Liver (tissue), 9 donors: ENCODE results near the gene NUP214. TPM values are rescaled to one million over a fixed set of nuclear protein-coding genes. Genes with fewer than 3 reads are reported as not detected.

Experiments
- DNase-seq: peaks from one replicate; pipeline ENCODE4 v3.0.0-alpha.2; 2017; ENCODE audit warnings: low spot score
- H3K27ac ChIP-seq, 2 donors: one replicate each; pipeline ENCODE4 v1.7.0; 2013; ENCODE audit warnings: inconsistent platforms in 2 of 2, low read length in 2 of 2, control low read depth in 1 of 2, low read depth in 1 of 2, mild to moderate bottlenecking in 1 of 2
- H3K27me3 ChIP-seq, 4 donors: one replicate each; pipeline versions ENCODE4 v1.6.1 to v1.7.0; 2013; ENCODE audit warnings: low read length in 3 of 4, inconsistent platforms in 1 of 4, mild to moderate bottlenecking in 1 of 4, moderate library complexity in 1 of 4; ENCODE audit not compliant: control insufficient read depth in 4 of 4, insufficient read depth in 4 of 4
- H3K36me3 ChIP-seq, 4 donors: one replicate each; pipeline versions ENCODE4 v1.6.1 to v1.7.0; 2013; ENCODE audit warnings: low read length in 3 of 4, mild to moderate bottlenecking in 3 of 4, low read depth in 1 of 4, moderate library complexity in 1 of 4; ENCODE audit not compliant: control insufficient read depth in 4 of 4, insufficient read depth in 3 of 4
- H3K4me1 ChIP-seq, 4 donors: one replicate each; pipeline versions ENCODE4 v1.6.1 to v1.7.0; 2013; ENCODE audit warnings: low read length in 3 of 4, mild to moderate bottlenecking in 3 of 4, moderate library complexity in 1 of 4; ENCODE audit not compliant: control insufficient read depth in 4 of 4, insufficient read depth in 4 of 4
- H3K4me3 ChIP-seq, 3 donors: one replicate each; pipeline versions ENCODE4 v1.6.1 to v1.7.0; 2013; ENCODE audit warnings: low read length in 3 of 3, control low read depth in 1 of 3, low read depth in 1 of 3, mild to moderate bottlenecking in 1 of 3
- H3K9ac ChIP-seq, 2 donors: one replicate each; pipeline ENCODE4 v1.7.0; 2013; ENCODE audit warnings: low read length in 2 of 2, mild to moderate bottlenecking in 2 of 2, moderate library complexity in 2 of 2, control low read depth in 1 of 2, low read depth in 1 of 2
- H3K9me3 ChIP-seq, 4 donors: one replicate each; pipeline versions ENCODE4 v1.6.1 to v1.7.0; 2013; ENCODE audit warnings: low read length in 3 of 4; ENCODE audit not compliant: control insufficient read depth in 4 of 4
- CTCF ChIP-seq: fragments of 150-350 bp; IDR thresholded peaks from 2 replicates; pipeline ENCODE4 v1.5.1; 2017; ENCODE audit warnings: improper control_type of control experiment, low read depth, low read length; ENCODE audit not compliant: missing input control
- EGR1 ChIP-seq, 2 donors: IDR thresholded peaks; 2 replicates each; pipeline ENCODE4 v1.6.1; 2016 to 2018; ENCODE audit warnings: antibody characterized with exemption in 2 of 2, low read depth in 2 of 2
- FOXA1 ChIP-seq: IDR thresholded peaks from 2 replicates; pipeline ENCODE4 v1.6.1; 2016; ENCODE audit warnings: antibody characterized with exemption
- FOXA2 ChIP-seq: IDR thresholded peaks from 2 replicates; pipeline ENCODE4 v1.6.1; 2016; ENCODE audit warnings: antibody characterized with exemption
- GABPA ChIP-seq, 2 donors: IDR thresholded peaks in 1 of 2; conservative IDR thresholded peaks in 1 of 2; 2 replicates each; pipeline ENCODE4 v1.6.1; 2016; ENCODE audit warnings: antibody characterized with exemption in 2 of 2, mild to moderate bottlenecking in 1 of 2, moderate library complexity in 1 of 2
- HNF4G ChIP-seq: IDR thresholded peaks from 2 replicates; pipeline ENCODE4 v1.6.1; 2016; ENCODE audit warnings: antibody characterized with exemption
- MAX ChIP-seq: IDR thresholded peaks from 2 replicates; pipeline ENCODE4 v1.6.1; 2016; ENCODE audit warnings: antibody characterized with exemption
- RAD21 ChIP-seq, 2 donors: IDR thresholded peaks; 2 replicates each; pipeline ENCODE4 v1.6.1; 2016; ENCODE audit warnings: antibody characterized with exemption in 2 of 2, mild to moderate bottlenecking in 2 of 2
- REST ChIP-seq: IDR thresholded peaks from 2 replicates; pipeline ENCODE4 v1.6.1; 2016; ENCODE audit warnings: antibody characterized with exemption, mild to moderate bottlenecking
- RXRA ChIP-seq, 2 donors: IDR thresholded peaks; 2 replicates each; pipeline ENCODE4 v1.6.1; 2017 to 2018; ENCODE audit warnings: antibody characterized with exemption in 2 of 2, mild to moderate bottlenecking in 1 of 2
- SP1 ChIP-seq: IDR thresholded peaks from 2 replicates; pipeline ENCODE4 v1.6.1; 2018; ENCODE audit warnings: antibody characterized with exemption, mild to moderate bottlenecking
- TAF1 ChIP-seq: conservative IDR thresholded peaks from 2 replicates; pipeline ENCODE4 v1.6.1; 2016; ENCODE audit warnings: antibody characterized with exemption, mild to moderate bottlenecking
- YY1 ChIP-seq: IDR thresholded peaks from 2 replicates; pipeline ENCODE4 v1.6.1; 2016; ENCODE audit warnings: antibody characterized with exemption, mild to moderate bottlenecking
- ZBTB33 ChIP-seq: IDR thresholded peaks from 2 replicates; pipeline ENCODE4 v1.6.1; 2016; ENCODE audit warnings: antibody characterized with exemption
- WGBS: extraction: QIAGEN DNeasy Blood & Tissue Kit; methylation state at CpG from one replicate; pipeline ENCODE4 v1.1.7; 2013; 5-methylcytosine and 5-hydroxymethylcytosine counted together
- polyA plus RNA-seq, 2 donors: library from polyadenylated mRNA; stranded (reverse) in 1 of 2; unstranded in 1 of 2; fragments of 200-250 nt in 1 of 2; fragments of >200 nt in 1 of 2; fragmentation: Nextera tagmentation in 1 of 2; extraction: Ambion mirVana in 1 of 2; gene quantifications; one replicate each; pipeline versions ENCODE4 v1.2.1 to v1.2.3, GENCODE V29; 2013 to 2015
- total RNA-seq, 2 donors: library from RNA; depleted of rRNA; stranded (reverse); fragments of >200 nt; gene quantifications; one replicate each; pipeline ENCODE4 v1.2.3, GENCODE V29; 2014
- donor health status: healthy.
- donor health status: healthy.
- donor health status: healthy.
- donor health status: healthy.
- donor health status: healthy.

The NUP214 gene
- total and polyA plus RNA-seq, 4 donors, result 8.8 to 19.5 (median 16.5) TPM

GRCh38 chr9:131076347-131077195 lies 48.8 kb upstream of the NUP214 start:
- H3K9me3 ChIP-seq, result no peaks in the 10 kb centered on the region
- WGBS, result 81% methylated on average over 15 of the region's 15 CpGs
- no peak for DNase-seq
- no peak for TF ChIP-seq HNF4G
- TF ChIP-seq TAF1, result no peak
- no peaks in the 10 kb centered on the region for H3K27me3 ChIP-seq
- H3K9ac ChIP-seq, result no peak overlapping the region
- no peaks in the 10 kb centered on the region for H3K4me1 ChIP-seq
- no peaks in the 10 kb centered on the region for H3K36me3 ChIP-seq
- no peak overlapping the region for H3K4me3 ChIP-seq
- H3K27ac ChIP-seq, result no peak overlapping the region

- Histone ChIP-seq H3K27ac (no peak overlapping the region), H3K27me3 (no peaks in the 10 kb centered on the region), H3K9me3 (no peaks in the 10 kb centered on the region), H3K4me3 (no peak overlapping the region), H3K36me3 (no peaks in the 10 kb centered on the region), H3K4me1 (no peaks in the 10 kb centered on the region), H3K9ac (no peak overlapping the region)
- WGBS, result 81% methylated on average over 17 of the region's 17 CpGs
- TF ChIP-seq EGR1 (IDR thresholded peaks at IDR 0.05; ENCODE audit: low read depth in 2 of 2) (no peak), CTCF (no peak), FOXA1 (no peak), RAD21 (IDR thresholded peaks at IDR 0.05) (no peak), HNF4G (no peak), SP1 (no peak), MAX (no peak), YY1 (no peak), ZBTB33 (no peak), REST (no peak), TAF1 (no peak), RXRA (IDR thresholded peaks at IDR 0.05) (no peak), GABPA (IDR thresholded peaks at IDR 0.05 in 1 of 2, conservative IDR thresholded peaks at IDR 0.05 in 1 of 2) (no peak), FOXA2 (no peak)
- no peak for DNase-seq
Observed at GRCh38 chr9:131078427-131079366, 46.7 kb upstream of the NUP214 start.
